CD4-positive, alpha-beta T cell treated with Interleukin-17A for 4 hours (primary cell): ENCODE measurements around the gene SH3GLB2.
"Not testable (repeated sequence)": the region's sequence is repeated elsewhere in the genome, so short reads cannot be mapped to it uniquely, and the experiment has no call there.

Experiments
- DNase-seq: peaks from one replicate; pipeline ENCODE4 v3.0.0-alpha.2; 2020; ENCODE audit warnings: mixed read lengths

Gene SH3GLB2

GRCh38 chr9:129014124-129014523 lies 14.0 kb downstream of the SH3GLB2 start:
- DNase-seq: no peak

- no peak for DNase-seq
Measured at GRCh38 chr9:129013674-129014073, 14.5 kb downstream of the SH3GLB2 start.

GRCh38 chr9:129012893-129013448 lies 15.2 kb downstream of the SH3GLB2 start:
- DNase-seq: no peak

- DNase-seq: no peak
Measured at GRCh38 chr9:129012343-129012742, 15.8 kb downstream of the SH3GLB2 start.

- no peak for DNase-seq
Measured at GRCh38 chr9:129011761-129012181, 16.4 kb downstream of the SH3GLB2 start.

GRCh38 chr9:129011170-129011569 lies 17.0 kb downstream of the SH3GLB2 start:
- DNase-seq: no peak

GRCh38 chr9:129010267-129010975 lies 17.7 kb downstream of the SH3GLB2 start:
- DNase-seq: no peak

GRCh38 chr9:129009584-129010141 lies 18.5 kb downstream of the SH3GLB2 start:
- no peak for DNase-seq

GRCh38 chr9:129008986-129009583 lies 19.0 kb downstream of the SH3GLB2 start:
- no peak for DNase-seq

GRCh38 chr9:129008469-129008965 lies 19.6 kb downstream of the SH3GLB2 start:
- no peak for DNase-seq

- DNase-seq: no peak
Measured at GRCh38 chr9:129007766-129008468, 20.2 kb downstream of the SH3GLB2 start.

- DNase-seq: no peak
Measured at GRCh38 chr9:129007035-129007765, 20.9 kb downstream of the SH3GLB2 start.

GRCh38 chr9:129006328-129007034 lies 21.6 kb downstream of the SH3GLB2 start:
- peak; percentile 64 for DNase-seq

GRCh38 chr9:129005336-129005997 lies 22.7 kb downstream of the SH3GLB2 start:
- DNase-seq: no peak

GRCh38 chr9:129004173-129004572 lies 24.0 kb downstream of the SH3GLB2 start:
- not testable (repeated sequence) for DNase-seq

GRCh38 chr9:129002992-129003391 lies 25.1 kb downstream of the SH3GLB2 start:
- DNase-seq: no peak

GRCh38 chr9:129001504-129002325 lies 26.4 kb downstream of the SH3GLB2 start:
- no peak for DNase-seq

GRCh38 chr9:128999581-129000206 lies 28.4 kb downstream of the SH3GLB2 start:
- DNase-seq: no peak

GRCh38 chr9:128998462-128998861 lies 29.7 kb downstream of the SH3GLB2 start:
- no peak for DNase-seq

GRCh38 chr9:128995791-128996190 lies 32.3 kb downstream of the SH3GLB2 start:
- DNase-seq: no peak
